GM21576 (cell line): ENCODE results near the gene SIRPD.
"Not testable (repeated sequence)": the region's sequence is repeated elsewhere in the genome, so short reads cannot be mapped to it uniquely, and the experiment has no call there.

Experiments
- ATAC-seq: cut with Tn5 transposase; IDR thresholded peaks from one replicate; pipeline ENCODE4 v1.9.1; 2021; ENCODE audit warnings: mild to moderate bottlenecking, moderate library complexity; ENCODE audit not compliant: unreplicated experiment

The SIRPD gene

GRCh38 chr20:1557605-1558004 is at the start of gene SIRPD:
Gene SIRPD (minus strand): TSS chr20:1557705. CDS start chr20:1557653, 52 bp downstream.
- no peak for ATAC-seq

- no peak for ATAC-seq
These were observed 43.2 kb upstream of the SIRPD start for GRCh38 chr20:1600736-1601135.

GRCh38 chr20:1595333-1595732 is 37.8 kb upstream of the SIRPD start:
- ATAC-seq, result no peak

- no peak for ATAC-seq
These were observed 31.3 kb upstream of the SIRPD start for GRCh38 chr20:1588533-1589460.

GRCh38 chr20:1587781-1588532 is 30.5 kb upstream of the SIRPD start:
- no peak for ATAC-seq

- ATAC-seq, result no peak
These were observed 22.0 kb upstream of the SIRPD start for GRCh38 chr20:1579488-1579887.

GRCh38 chr20:1577906-1578305 is 20.4 kb upstream of the SIRPD start:
- no peak for ATAC-seq

- not testable (repeated sequence) for ATAC-seq
These were observed 19.8 kb upstream of the SIRPD start for GRCh38 chr20:1577313-1577712.

- no peak for ATAC-seq
These were observed 19.1 kb upstream of the SIRPD start for GRCh38 chr20:1576641-1577040.

GRCh38 chr20:1576003-1576402 is 18.5 kb upstream of the SIRPD start:
- not testable (repeated sequence) for ATAC-seq

- ATAC-seq, result not testable (repeated sequence)
These were observed 14.1 kb upstream of the SIRPD start for GRCh38 chr20:1571583-1571982.

- ATAC-seq, result no peak
These were observed 11.9 kb upstream of the SIRPD start for GRCh38 chr20:1569415-1569881.

- ATAC-seq, result no peak
These were observed 10.6 kb upstream of the SIRPD start for GRCh38 chr20:1568163-1568490.

GRCh38 chr20:1567392-1568162 is 10.1 kb upstream of the SIRPD start:
- ATAC-seq, result no peak

GRCh38 chr20:1566701-1567100 is 9.2 kb upstream of the SIRPD start:
- no peak for ATAC-seq

- no peak for ATAC-seq
These were observed 8.0 kb upstream of the SIRPD start for GRCh38 chr20:1565461-1565860.

- no peak for ATAC-seq
These were observed 6.1 kb upstream of the SIRPD start for GRCh38 chr20:1563598-1563997.

GRCh38 chr20:1562622-1563021 is 5.1 kb upstream of the SIRPD start:
- ATAC-seq, result no peak

GRCh38 chr20:1561350-1561749 is 3.8 kb upstream of the SIRPD start:
- ATAC-seq, result no peak

- ATAC-seq, result no peak
These were observed 1.6 kb downstream of the SIRPD start for GRCh38 chr20:1555952-1556351.

GRCh38 chr20:1539816-1540419 is 17.6 kb downstream of the SIRPD start:
- no peak for ATAC-seq
